Activated T-cell treated with anti-CD3 and anti-CD28 coated beads, Interleukin-2, amount 50 U/mL, for 24 hours (primary cell): ENCODE results near the gene SIM2.
A peak's percentile ranks its signal among the peaks of the same experiment; 100 is the strongest.

Experiments
- DNase-seq: peaks from one replicate; pipeline ENCODE4 v3.0.0-alpha.2; 2020
- H3K27ac Mint-ChIP-seq: 2 replicates; pipeline ENCODE4 v1.8.0; 2020; ENCODE audit warnings: mild to moderate bottlenecking, mixed read lengths
- H3K27me3 Mint-ChIP-seq: 2 replicates; pipeline ENCODE4 v1.8.0; 2020; ENCODE audit warnings: mixed read lengths
- H3K36me3 Mint-ChIP-seq: 2 replicates; pipeline ENCODE4 v1.8.0; 2020; ENCODE audit warnings: low read depth, mixed read lengths
- H3K4me1 Mint-ChIP-seq: 2 replicates; pipeline ENCODE4 v1.8.0; 2020; ENCODE audit warnings: low read depth, mixed read lengths
- H3K4me3 Mint-ChIP-seq: 2 replicates; pipeline ENCODE4 v1.8.0; 2020; ENCODE audit warnings: mild to moderate bottlenecking, moderate library complexity, mixed read lengths
- H3K9me3 Mint-ChIP-seq: 2 replicates; pipeline ENCODE4 v1.8.0; 2020; ENCODE audit warnings: mixed read lengths

The SIM2 gene

DNA sequence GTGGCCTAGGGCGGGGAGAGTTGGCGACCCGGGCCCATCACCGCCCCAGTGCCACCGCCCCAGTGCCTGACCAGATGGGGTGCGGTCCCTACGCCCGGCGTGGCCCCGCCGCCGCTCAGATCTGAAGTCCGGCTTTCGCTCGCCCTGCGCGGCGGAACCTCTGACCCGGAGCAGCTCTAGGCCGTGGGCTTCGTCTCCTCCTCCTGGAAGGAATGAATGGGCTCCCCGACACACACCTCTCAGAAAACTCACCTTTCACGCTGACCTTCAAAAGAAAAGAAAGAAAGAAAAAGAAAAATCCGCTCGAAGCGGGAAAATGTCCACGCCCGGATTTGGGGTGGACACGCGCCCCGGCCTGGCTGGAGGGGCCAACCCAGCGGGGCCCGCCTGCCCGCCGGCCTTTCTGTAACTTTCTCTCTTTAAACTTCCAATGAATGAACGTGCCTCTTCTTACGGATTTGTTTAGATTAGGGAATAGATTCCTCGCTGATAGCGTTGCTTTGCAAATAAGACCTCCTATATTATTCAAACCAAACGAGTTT lies 5.4 kb upstream of the SIM2 start:
- Mint-ChIP-seq H3K9me3 (no peaks in the 10 kb centered on the region), H3K36me3 (no peaks in the 10 kb centered on the region), H3K4me1 (peaks cover 17% of the 10 kb centered on the region), H3K27me3 (peaks cover 95% of the 10 kb centered on the region), H3K4me3 (no peak overlapping the region), H3K27ac (no peak overlapping the region)
- no peak for DNase-seq

DNA sequence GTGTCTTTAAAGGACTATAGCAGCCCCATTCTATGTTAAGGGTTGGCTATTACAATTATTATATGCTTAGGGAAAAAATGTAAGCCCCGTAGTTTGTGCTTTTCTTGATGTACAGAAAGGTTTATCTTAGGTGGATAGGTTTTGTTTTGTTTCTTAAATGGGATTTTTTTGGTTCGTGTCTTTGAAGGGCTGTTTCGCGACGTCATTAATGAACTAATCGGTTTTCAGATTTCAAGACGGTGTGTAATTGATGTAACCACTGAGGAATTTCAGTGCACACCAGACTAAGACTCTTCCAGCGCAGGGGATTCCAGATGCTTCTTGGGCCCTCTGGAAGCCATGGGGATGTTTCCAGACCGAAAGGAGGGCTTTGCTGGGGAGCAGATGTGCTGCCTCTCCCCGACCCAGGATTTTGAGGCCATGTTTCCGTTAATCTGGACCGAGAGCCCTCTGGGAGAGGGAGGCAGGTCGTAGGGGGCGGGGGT lies 4.8 kb upstream of the SIM2 start:
- peak overlapping the region; percentile 39 for H3K27ac Mint-ChIP-seq
- no peak for DNase-seq
- H3K4me1 Mint-ChIP-seq: peaks cover 17% of the 10 kb centered on the region
- no peaks in the 10 kb centered on the region for H3K36me3 Mint-ChIP-seq
- no peaks in the 10 kb centered on the region for H3K9me3 Mint-ChIP-seq
- peaks cover 93% of the 10 kb centered on the region for H3K27me3 Mint-ChIP-seq
- H3K4me3 Mint-ChIP-seq: no peak overlapping the region

DNA sequence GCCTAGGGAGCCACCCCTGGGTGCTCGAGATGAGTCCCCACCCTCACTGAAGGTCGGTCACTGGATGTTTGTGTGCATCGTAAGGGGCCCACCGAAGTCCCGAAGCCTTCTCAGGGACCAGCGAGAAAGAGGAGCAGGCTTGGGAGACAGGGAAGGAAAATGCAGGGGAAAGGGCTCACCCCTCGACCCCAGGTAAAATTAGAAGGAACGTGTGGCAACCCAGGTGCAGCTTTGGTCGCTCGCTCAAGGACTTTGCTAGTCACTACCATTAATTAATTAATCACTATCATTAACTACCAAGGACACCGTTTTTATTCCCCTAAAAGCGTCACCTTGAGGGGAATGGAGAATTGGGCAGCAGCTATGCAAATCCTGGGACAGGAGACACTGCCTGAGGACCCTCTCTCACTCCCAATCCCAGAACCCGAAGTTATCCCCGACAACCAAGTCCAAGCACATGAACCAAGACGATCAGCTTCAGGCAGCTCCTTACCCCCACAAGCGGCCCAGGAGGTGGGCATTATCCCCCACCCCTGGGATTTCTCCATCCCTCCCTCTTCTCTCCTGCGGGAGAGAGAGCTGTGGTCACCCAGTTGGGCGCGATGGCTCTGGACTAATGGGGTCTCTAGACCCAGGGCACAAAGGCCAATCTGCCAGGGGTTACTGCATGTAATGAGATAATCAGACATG lies 4.2 kb upstream of the SIM2 start:
- H3K4me3 Mint-ChIP-seq: no peak overlapping the region
- no peaks in the 10 kb centered on the region for H3K36me3 Mint-ChIP-seq
- H3K4me1 Mint-ChIP-seq: peaks cover 17% of the 10 kb centered on the region
- DNase-seq: no peak
- H3K27me3 Mint-ChIP-seq: peaks cover 86% of the 10 kb centered on the region
- no peaks in the 10 kb centered on the region for H3K9me3 Mint-ChIP-seq
- no peak overlapping the region for H3K27ac Mint-ChIP-seq

DNA sequence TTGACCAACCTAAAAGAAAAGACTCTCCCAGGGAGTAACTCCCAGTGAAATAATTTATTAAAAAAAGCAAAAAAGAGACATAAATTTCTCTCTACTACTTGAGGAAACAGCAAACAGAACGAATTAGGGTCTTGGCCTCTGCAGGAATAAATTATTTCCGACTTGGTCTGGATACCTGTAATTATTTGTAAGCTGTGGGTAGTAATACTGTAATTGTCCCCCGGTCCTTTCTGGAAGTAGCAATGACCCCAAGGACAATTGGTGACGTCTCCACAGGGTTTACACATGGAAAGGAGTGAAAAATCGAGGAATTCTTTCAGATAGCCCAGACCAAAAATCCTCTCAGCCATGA lies 3.7 kb upstream of the SIM2 start:
- no peaks in the 10 kb centered on the region for H3K36me3 Mint-ChIP-seq
- peaks cover 86% of the 10 kb centered on the region for H3K27me3 Mint-ChIP-seq

DNA sequence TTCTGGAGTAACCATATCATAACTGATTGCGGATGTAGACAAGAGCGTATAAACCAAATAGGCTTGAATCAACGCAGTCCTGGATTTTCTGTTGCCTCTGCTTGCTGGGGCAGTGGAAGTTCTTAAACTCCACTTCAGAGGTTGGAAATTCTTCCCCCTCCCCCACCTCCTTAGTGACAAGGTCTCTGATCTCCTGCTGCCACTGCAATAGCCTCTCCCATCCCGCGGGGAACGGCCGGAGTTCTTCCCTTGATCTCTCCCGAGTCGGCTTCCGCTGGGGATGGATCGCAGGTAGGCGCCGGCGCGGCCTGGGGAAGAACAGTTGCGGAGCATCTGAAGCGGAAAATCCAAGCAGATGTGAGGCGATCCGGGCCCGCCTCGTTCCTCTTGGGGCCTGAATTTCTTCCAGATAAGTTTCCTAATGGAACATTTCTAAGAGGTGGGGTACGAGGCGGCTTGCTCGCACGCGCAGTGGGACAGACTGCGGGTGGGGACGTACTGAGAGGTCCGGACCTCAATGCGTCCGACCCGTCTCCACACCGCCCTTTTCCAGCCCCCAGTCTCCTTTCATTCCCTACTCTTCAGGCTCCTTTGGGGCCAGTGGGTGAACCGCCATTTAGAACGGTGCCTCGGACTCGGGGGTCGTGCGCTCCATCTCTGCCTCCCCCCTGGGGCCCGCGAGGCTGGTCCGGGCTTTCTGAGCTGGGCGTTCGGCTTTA lies 3.1 kb upstream of the SIM2 start:
- no peak for DNase-seq
- H3K36me3 Mint-ChIP-seq: no peaks in the 10 kb centered on the region
- no peak overlapping the region for H3K27ac Mint-ChIP-seq
- H3K4me3 Mint-ChIP-seq: no peak overlapping the region
- H3K4me1 Mint-ChIP-seq: peaks cover 26% of the 10 kb centered on the region
- peaks cover 86% of the 10 kb centered on the region for H3K27me3 Mint-ChIP-seq
- no peaks in the 10 kb centered on the region for H3K9me3 Mint-ChIP-seq

More for the DNA sequence above, 3.7 kb upstream of the SIM2 start:
- no peaks in the 10 kb centered on the region for H3K9me3 Mint-ChIP-seq
- H3K27ac Mint-ChIP-seq: no peak overlapping the region
- peaks cover 21% of the 10 kb centered on the region for H3K4me1 Mint-ChIP-seq
- H3K4me3 Mint-ChIP-seq: no peak overlapping the region
- DNase-seq: no peak

DNA sequence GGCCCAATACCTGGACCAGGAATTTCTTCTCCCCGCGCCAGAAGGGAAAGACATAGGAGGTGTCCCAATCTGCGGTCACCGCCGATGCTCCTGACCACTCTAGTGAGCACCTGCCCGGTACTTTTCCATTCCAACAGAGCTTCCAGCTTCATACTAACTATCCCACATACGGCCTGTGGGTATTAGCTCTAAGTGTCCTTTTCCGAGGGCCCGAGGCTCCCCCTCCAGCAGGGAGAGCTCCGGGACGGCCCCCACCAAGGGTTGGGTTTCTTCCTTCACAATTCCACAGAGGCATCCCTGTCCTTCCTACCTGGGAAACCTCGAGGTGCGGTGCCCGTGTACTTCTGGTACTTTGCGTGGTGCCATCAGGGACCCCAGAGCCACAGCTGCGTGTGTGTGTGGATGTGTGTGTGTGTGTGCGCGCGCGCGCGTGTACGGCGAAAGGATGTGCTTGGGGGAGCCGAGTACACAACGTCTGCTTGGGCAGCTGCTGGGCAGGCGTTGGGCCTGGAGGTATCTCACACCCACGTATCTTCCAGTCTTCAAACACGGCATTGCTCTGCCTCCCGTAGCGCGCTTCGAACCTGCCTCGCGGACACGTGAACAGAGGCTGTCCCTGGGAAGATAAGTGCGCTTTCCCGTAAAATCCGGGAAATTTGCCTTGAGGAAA lies 2.4 kb upstream of the SIM2 start:
- Mint-ChIP-seq H3K27me3 (peaks cover 84% of the 10 kb centered on the region), H3K4me3 (no peak overlapping the region), H3K27ac (peak overlapping the region; percentile 52), H3K9me3 (no peaks in the 10 kb centered on the region), H3K36me3 (no peaks in the 10 kb centered on the region), H3K4me1 (peaks cover 27% of the 10 kb centered on the region)
- no peak for DNase-seq

DNA sequence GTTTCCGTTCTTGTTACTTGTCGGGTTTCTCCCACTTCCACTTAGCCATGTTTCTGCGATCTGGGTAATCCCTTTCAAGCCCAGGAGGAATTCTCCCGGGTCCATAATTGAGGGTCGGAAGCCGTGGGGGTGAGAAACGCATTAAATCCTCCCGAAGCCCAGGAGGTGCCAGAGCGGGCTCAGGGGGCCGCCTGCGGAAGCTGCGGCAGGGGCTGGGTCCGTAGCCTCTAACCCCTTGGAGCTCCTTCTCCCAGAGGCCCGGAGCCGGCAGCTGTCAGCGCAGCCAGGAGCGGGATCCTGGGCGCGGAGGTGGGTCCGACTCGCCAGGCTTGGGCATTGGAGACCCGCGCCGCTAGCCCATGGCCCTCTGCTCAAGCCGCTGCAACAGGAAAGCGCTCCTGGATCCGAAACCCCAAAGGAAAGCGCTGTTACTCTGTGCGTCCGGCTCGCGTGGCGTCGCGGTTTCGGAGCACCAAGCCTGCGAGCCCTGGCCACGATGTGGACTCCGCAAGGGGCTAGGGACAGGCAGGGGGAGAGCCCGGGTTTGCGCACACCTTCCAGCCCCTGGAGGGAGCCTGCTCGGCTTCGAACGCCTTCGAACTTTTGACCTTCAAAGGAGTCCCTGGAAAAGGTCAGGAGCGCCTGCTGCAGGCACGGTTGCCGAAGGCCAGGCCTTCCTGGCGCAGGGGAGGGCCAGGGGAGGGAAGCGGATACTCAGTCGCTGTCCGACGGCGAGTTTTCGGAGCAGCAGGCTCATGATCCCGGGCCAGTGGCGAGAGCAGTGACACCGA lies 1.7 kb upstream of the SIM2 start:
- H3K9me3 Mint-ChIP-seq: no peaks in the 10 kb centered on the region
- no peak for DNase-seq
- peaks cover 84% of the 10 kb centered on the region for H3K27me3 Mint-ChIP-seq
- no peak overlapping the region for H3K4me3 Mint-ChIP-seq
- peaks cover 26% of the 10 kb centered on the region for H3K4me1 Mint-ChIP-seq
- H3K27ac Mint-ChIP-seq: peak overlapping the region; percentile 52
- H3K36me3 Mint-ChIP-seq: no peaks in the 10 kb centered on the region

DNA sequence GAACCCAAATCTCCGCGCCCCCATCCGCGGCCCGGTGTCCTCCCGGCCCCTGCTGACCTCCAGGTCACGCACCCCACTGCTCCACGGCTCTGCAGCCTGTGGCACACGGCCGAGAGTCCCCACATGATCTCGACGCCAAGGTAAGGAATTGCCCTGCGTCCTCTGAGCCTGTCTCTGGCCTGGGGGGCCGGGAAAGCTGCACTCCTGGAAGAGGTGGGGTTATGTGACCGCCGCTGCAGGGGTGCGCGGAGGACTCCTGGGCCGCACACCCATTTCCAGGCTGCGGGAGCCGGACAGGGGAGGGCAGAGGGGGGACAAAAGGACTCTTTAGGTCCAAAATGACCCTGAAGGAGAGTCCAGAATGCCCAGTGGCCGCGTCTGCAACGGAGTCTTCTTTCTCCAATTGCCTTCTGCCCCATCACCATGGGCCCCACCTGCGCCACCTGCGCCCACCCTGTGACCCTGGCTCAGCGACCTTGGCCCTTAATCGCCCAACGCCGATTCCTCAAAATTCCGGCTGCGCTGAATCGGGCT lies 997 bp upstream of the SIM2 start:
- Mint-ChIP-seq H3K36me3 (no peaks in the 10 kb centered on the region), H3K27ac (no peak overlapping the region), H3K4me1 (peaks cover 23% of the 10 kb centered on the region), H3K4me3 (no peak overlapping the region), H3K27me3 (peaks cover 84% of the 10 kb centered on the region), H3K9me3 (no peaks in the 10 kb centered on the region)
- no peak for DNase-seq

DNA sequence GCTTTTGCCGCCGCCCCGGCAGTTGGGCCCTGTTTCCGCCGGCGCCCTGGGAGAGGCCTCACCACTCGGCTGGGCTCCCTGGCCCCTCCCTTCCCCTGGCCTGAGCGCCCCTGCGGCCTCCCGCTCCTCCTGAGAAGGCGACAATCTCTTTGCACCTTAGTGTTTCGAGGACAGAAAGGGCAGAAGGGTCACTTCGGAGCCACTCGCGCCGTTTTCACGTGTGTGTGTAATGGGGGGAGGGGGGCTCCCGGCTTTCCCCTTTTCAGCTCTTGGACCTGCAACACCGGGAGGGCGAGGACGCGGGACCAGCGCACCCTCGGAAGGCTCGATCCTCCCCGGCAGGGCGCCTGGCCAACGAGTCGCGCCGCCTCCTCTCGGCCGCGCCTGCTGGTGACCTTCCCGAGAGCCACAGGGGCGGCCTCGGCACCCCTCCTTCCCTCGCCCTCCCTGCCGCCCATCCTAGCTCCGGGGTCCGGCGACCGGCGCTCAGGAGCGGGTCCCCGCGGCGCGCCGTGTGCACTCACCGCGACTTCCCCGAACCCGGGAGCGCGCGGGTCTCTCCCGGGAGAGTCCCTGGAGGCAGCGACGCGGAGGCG lies 432 bp upstream of the SIM2 start:
- H3K4me3 Mint-ChIP-seq: no peak overlapping the region
- peaks cover 23% of the 10 kb centered on the region for H3K4me1 Mint-ChIP-seq
- DNase-seq: no peak

DNA sequence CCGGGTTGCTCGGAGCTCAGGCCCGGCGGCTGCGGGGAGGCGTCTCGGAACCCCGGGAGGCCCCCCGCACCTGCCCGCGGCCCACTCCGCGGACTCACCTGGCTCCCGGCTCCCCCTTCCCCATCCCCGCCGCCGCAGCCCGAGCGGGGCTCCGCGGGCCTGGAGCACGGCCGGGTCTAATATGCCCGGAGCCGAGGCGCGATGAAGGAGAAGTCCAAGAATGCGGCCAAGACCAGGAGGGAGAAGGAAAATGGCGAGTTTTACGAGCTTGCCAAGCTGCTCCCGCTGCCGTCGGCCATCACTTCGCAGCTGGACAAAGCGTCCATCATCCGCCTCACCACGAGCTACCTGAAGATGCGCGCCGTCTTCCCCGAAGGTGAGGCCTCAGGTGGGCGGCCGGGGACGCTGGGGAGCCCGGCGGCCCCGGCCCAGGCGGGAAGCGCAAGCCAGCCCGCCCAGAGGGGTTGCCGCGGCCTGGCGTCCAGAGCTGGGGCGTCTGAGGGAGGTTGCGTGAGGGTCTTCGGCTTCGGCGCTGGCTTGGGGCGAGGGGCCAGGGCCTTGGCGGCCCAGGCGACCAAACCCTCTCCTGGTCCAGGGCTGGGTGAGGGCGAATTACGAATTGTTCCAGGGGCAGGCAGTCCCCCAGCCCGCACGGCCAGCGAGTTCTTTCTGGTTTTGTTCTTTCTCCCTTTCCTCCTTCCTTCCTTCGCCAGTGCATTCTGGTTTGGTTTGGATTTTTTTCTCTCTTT lies 805 bp downstream of the SIM2 start:
- no peak for DNase-seq
- no peaks in the 10 kb centered on the region for H3K36me3 Mint-ChIP-seq
- no peak overlapping the region for H3K27ac Mint-ChIP-seq
- H3K4me1 Mint-ChIP-seq: peaks cover 23% of the 10 kb centered on the region
- H3K9me3 Mint-ChIP-seq: no peaks in the 10 kb centered on the region
- peaks cover 84% of the 10 kb centered on the region for H3K27me3 Mint-ChIP-seq
- peak overlapping the region; percentile 57 for H3K4me3 Mint-ChIP-seq

More for the DNA sequence above, 432 bp upstream of the SIM2 start:
- no peaks in the 10 kb centered on the region for H3K36me3 Mint-ChIP-seq
- peaks cover 84% of the 10 kb centered on the region for H3K27me3 Mint-ChIP-seq
- no peaks in the 10 kb centered on the region for H3K9me3 Mint-ChIP-seq
- H3K27ac Mint-ChIP-seq: no peak overlapping the region

DNA sequence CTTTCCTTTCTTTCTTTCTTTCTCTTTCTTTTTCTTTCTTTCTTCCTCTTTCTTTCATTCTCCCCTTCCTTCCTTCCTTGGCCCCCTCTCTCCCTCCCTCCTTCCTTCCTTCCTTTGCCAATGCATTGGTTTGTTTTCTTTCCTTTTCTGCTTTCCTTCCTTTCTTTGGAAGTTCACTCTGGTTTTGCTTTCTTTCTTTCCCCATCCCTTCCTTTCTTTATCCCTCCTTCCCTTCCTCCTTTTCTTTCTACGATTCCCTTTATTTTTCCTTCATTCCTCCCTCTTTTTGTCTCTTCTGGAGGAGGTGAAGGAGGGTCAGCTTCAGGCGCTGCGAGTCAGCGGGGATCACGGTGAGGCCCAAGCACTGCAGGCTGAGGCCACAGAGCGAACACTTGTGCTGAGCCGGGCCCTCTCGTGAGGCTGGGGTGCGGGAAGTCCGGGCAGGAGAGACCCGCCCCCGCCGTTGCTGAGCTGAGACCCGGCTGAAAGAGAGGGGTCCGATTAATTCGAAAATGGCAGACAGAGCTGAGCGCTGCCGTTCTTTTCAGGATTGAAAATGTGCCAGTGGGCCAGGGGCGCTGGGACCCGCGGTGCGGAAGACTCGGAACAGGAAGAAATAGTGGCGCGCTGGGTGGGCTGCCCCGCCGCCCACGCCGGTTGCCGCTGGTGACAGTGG lies 1.5 kb downstream of the SIM2 start:
- H3K27ac Mint-ChIP-seq: peak overlapping the region; percentile 55
- no peaks in the 10 kb centered on the region for H3K9me3 Mint-ChIP-seq
- H3K4me3 Mint-ChIP-seq: peak overlapping the region; percentile 57
- no peaks in the 10 kb centered on the region for H3K36me3 Mint-ChIP-seq
- peaks cover 28% of the 10 kb centered on the region for H3K4me1 Mint-ChIP-seq
- DNase-seq: no peak
- H3K27me3 Mint-ChIP-seq: peaks cover 83% of the 10 kb centered on the region

DNA sequence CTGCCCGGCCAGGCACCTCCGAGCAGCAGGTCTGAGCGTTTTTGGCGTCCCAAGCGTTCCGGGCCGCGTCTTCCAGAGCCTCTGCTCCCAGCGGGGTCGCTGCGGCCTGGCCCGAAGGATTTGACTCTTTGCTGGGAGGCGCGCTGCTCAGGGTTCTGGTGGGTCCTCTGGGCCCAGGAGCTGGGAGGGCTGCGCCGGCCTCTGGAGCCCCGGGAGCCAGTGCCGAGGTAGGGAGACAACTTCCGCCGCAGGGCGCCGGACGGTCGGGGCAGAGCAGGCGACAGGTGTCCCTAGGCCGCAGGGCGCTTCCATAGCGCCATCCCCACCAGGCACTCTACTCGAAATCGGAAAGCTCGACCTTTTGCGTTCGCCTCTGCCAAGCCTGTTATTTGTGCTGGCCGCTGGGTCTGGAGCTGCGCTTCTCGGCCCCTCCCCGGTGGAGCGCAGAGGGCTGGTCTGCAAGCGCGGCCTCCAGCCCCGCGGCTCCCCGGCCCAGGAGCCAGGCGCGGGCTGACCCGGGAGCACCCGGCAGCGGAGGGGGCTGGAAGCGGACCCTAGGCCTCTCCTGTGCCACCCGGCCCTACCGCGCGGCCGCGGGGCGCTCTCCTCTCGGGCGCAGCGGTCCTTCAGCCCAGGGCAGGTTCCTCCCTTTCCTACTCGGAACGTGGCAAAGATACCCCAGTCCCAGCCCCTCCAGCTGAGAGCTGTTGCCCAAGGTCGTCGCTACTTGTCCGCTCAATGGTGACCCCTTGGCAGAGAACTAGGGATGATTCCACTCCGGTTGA lies 2.2 kb downstream of the SIM2 start:
- no peak for DNase-seq
- Mint-ChIP-seq H3K4me3 (peak overlapping the region; percentile 57), H3K9me3 (no peaks in the 10 kb centered on the region), H3K4me1 (peaks cover 35% of the 10 kb centered on the region), H3K27me3 (peaks cover 83% of the 10 kb centered on the region), H3K27ac (no peak overlapping the region), H3K36me3 (no peaks in the 10 kb centered on the region)
